ENCODE measurements around the gene SLC44A3.

The SLC44A3 gene

DNA sequence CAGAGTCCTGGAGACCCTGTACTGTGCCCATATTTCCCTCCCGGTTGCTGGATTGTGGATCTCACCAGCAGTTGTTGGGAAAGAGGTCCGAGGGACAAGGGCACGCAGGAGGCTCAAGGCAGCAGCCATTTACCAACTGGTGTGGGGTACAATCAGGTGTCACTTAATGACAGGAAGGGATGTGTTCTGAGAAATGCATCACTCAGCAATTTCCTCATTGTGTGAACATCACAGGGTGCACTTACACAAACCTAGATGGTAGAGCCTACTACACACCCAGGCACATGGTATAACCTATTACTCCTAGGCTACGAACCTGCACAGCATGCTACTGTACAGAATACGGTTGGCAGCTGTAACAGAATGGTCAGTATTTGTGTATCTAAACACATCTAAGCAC, 20.7 kb downstream of the SLC44A3 start (continued):
- TF ChIP-seq ZNF211 (tag by site-specific recombination; IDR thresholded peaks at IDR 0.05; ENCODE audit: low read depth), result no peak
- TF ChIP-seq ZNF433 (tag by site-specific recombination; IDR thresholded peaks at IDR 0.05; ENCODE audit: low read depth), result no peak

DNA sequence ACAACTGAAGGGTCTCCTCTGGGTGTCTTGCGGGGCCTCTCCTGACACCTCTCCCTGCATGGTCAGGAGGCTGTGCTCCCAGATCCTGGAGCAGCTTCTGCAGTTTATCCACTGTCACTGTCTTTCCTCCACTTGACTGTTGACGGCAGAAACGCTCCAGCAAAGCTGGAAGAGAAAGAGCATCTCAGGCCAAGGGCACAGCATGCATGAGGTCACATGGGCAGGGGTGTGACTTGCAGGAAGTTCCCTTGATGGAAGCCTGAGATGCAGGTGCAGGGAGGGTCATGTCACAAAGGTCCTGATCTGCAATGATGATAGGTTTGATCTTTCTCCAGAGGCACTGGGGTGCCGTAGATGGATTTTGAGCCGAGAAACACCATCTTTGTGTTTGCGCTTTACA, 23.3 kb downstream of the SLC44A3 start:
- TF ChIP-seq ZNF354C (tag by site-specific recombination; IDR thresholded peaks at IDR 0.05; ENCODE audit: borderline replicate concordance, low read depth), result no peak
- CTCF ChIA-PET, result interaction anchor here (0.6 to 1.7 kb wide), 4 partner anchors 10 to 207 kb away, joined by 3 to 7 read pairs (median 3); no protein-coding TSS in a partner anchor

DNA sequence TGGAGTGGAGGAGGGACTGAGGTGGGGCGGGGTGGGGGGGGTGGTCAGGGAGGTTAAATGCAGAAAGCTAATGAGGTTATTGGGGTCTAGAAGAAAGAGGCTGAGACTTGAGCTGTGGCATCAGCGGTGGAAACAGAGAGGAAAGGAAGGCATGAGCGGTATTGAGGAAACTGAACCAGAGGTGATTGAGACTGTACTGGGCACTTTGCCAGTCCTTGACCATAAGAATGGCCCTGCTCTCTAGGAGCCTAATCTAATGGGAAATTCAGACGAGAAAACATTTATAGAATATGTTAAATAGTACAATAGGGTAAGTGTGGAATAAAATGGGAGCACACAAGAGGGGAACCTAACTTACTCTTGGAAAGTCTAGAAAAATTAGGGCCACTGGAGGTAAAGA, 23.7 kb downstream of the SLC44A3 start:
- H3K4me3 ChIP-seq (ENCODE audit: low read depth, low read length), result no peak overlapping the region
- ChIA-PET CTCF (interaction anchor here (0.6 to 1.7 kb wide), 3 partner anchors 11 to 207 kb away, joined by 3 to 7 read pairs (median 3); no protein-coding TSS in a partner anchor), POLR2A (no interaction called here)
- H3K27ac ChIP-seq (ENCODE audit: extremely low read depth, low read depth, low read length), result no peak overlapping the region
- no peak for TF ChIP-seq ZNF623 (tag by site-specific recombination; IDR thresholded peaks at IDR 0.05)
- no peak for TF ChIP-seq ZFP41 (tag by site-specific recombination; IDR thresholded peaks at IDR 0.05; ENCODE audit: borderline replicate concordance)
- TF ChIP-seq, protein P1, sequence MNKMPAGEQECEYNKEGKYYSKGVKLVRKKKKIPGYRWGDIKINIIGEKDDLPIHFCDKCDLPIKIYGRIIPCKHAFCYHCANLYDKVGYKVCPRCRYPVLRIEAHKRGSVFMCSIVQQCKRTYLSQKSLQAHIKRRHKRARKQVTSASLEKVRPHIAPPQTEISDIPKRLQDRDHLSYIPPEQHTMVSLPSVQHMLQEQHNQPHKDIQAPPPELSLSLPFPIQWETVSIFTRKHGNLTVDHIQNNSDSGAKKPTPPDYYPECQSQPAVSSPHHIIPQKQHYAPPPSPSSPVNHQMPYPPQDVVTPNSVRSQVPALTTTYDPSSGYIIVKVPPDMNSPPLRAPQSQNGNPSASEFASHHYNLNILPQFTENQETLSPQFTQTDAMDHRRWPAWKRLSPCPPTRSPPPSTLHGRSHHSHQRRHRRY (tag by site-specific recombination; IDR thresholded peaks at IDR 0.05), result no peak
- no peak for TF ChIP-seq YY1 (tag by site-specific recombination; IDR thresholded peaks at IDR 0.05)
- no peak for TF ChIP-seq ZNF776 (tag by site-specific recombination; IDR thresholded peaks at IDR 0.05; ENCODE audit: borderline replicate concordance)
- TF ChIP-seq, protein P2, sequence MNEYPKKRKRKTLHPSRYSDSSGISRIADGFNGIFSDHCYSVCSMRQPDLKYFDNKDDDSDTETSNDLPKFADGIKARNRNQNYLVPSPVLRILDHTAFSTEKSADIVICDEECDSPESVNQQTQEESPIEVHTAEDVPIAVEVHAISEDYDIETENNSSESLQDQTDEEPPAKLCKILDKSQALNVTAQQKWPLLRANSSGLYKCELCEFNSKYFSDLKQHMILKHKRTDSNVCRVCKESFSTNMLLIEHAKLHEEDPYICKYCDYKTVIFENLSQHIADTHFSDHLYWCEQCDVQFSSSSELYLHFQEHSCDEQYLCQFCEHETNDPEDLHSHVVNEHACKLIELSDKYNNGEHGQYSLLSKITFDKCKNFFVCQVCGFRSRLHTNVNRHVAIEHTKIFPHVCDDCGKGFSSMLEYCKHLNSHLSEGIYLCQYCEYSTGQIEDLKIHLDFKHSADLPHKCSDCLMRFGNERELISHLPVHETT (tag by site-specific recombination; IDR thresholded peaks at IDR 0.05), result no peak
- TF ChIP-seq ZNF404 (tag by site-specific recombination; IDR thresholded peaks at IDR 0.05), result no peak
- no peak for TF ChIP-seq ZNF571 (tag by site-specific recombination; IDR thresholded peaks at IDR 0.05)
- H3K36me3 ChIP-seq (ENCODE audit: control insufficient read depth in 2 of 2, insufficient read depth in 1 of 2, low read length in 2 of 2), result no peaks in the 10 kb centered on the region
- H3K4me1 ChIP-seq (ENCODE audit: control insufficient read depth, insufficient read depth, low read length), result no peaks in the 10 kb centered on the region
- H3K9me3 ChIP-seq (ENCODE audit: control insufficient read depth, insufficient read depth, low read depth, low read length), result no peaks in the 10 kb centered on the region

More for the DNA sequence above, 23.3 kb downstream of the SLC44A3 start:
- Histone ChIP-seq H3K27ac (ENCODE audit: extremely low read depth, low read depth, low read length) (no peak overlapping the region), H3K4me1 (ENCODE audit: control insufficient read depth, insufficient read depth, low read length) (no peaks in the 10 kb centered on the region), H3K36me3 (ENCODE audit: control insufficient read depth in 2 of 2, insufficient read depth in 1 of 2, low read length in 2 of 2) (no peaks in the 10 kb centered on the region), H3K4me3 (ENCODE audit: low read depth, low read length) (no peak overlapping the region), H3K9me3 (ENCODE audit: control insufficient read depth, insufficient read depth, low read depth, low read length) (no peaks in the 10 kb centered on the region)
- POLR2A ChIA-PET, result no interaction called here

DNA sequence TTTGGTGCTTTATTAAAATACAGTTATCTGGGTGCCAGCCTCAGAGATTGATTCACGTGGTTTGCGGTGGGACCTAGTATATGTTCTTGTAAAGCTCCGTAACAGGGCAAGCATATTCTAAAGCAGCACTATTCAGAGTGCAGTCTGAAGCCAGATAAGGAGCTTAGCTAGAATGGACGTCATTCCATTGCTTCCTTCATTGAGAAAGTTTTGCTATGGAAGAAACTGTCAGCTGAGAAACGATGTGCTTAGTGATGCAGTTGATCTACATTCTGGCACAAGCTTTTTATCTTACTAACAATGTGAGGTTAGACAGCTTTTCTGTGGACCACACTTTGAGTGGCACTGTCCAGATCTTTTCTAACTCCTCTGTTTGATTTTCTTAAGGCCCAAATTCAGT, 26.2 kb downstream of the SLC44A3 start:
- H3K4me1 ChIP-seq (ENCODE audit: control insufficient read depth, insufficient read depth, low read length), result no peaks in the 10 kb centered on the region
- TF ChIP-seq, protein P3, sequence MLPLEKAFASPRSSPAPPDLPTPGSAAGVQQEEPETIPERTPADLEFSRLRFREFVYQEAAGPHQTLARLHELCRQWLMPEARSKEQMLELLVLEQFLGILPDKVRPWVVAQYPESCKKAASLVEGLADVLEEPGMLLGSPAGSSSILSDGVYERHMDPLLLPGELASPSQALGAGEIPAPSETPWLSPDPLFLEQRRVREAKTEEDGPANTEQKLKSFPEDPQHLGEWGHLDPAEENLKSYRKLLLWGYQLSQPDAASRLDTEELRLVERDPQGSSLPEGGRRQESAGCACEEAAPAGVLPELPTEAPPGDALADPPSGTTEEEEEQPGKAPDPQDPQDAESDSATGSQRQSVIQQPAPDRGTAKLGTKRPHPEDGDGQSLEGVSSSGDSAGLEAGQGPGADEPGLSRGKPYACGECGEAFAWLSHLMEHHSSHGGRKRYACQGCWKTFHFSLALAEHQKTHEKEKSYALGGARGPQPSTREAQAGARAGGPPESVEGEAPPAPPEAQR (tag by site-specific recombination; IDR thresholded peaks at IDR 0.05), result no peak
- TF ChIP-seq ZNF776 (tag by site-specific recombination; IDR thresholded peaks at IDR 0.05; ENCODE audit: borderline replicate concordance), result no peak
- ChIA-PET POLR2A (no interaction called here), CTCF (interaction anchor here (0.7 to 2.1 kb wide), 3 partner anchors 9 to 196 kb away, joined by 3 to 17 read pairs (median 8); no protein-coding TSS in a partner anchor)
- H3K9me3 ChIP-seq (ENCODE audit: control insufficient read depth, insufficient read depth, low read depth, low read length), result no peaks in the 10 kb centered on the region
- no peak overlapping the region for H3K4me3 ChIP-seq (ENCODE audit: low read depth, low read length)
- no peaks in the 10 kb centered on the region for H3K36me3 ChIP-seq (ENCODE audit: control insufficient read depth in 2 of 2, insufficient read depth in 1 of 2, low read length in 2 of 2)
- no peak overlapping the region for H3K27ac ChIP-seq (ENCODE audit: extremely low read depth, low read depth, low read length)

DNA sequence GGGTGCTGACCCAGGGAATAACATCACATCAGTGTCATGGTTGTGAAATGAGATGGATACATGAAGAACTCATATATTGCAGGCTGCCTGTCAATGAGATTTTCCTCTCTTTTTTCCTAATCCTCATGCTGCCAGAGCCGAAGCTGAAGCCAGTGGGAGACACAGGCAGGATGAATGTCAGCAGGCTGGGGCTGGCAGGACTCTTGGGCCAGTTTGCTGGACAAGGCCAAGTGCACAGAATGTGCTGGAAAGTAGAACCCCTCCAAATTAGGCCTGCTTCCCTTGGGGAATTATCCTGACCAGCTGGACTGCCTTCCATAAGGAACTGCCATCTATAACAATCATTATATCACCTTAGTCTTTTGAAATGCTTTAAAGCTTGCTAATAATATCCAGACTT, 31.4 kb downstream of the SLC44A3 start:
- ChIA-PET CTCF (interaction anchor here (0.6 to 5.8 kb wide), 3 partner anchors 189 to 338 kb away, joined by 3 to 142 read pairs (median 10); no protein-coding TSS in a partner anchor), POLR2A (no interaction called here)
- no peak for TF ChIP-seq ZNF24 (tag by site-specific recombination; IDR thresholded peaks at IDR 0.05)
- TF ChIP-seq ZNF785 (tag by site-specific recombination; IDR thresholded peaks at IDR 0.05), result no peak
- no peak for TF ChIP-seq ZNF561 (tag by site-specific recombination; IDR thresholded peaks at IDR 0.05; ENCODE audit: borderline replicate concordance)
- no peak for TF ChIP-seq ZNF112 (tag by site-specific recombination; IDR thresholded peaks at IDR 0.05)
- no peak for TF ChIP-seq ZNF624 (tag by site-specific recombination; IDR thresholded peaks at IDR 0.05)
- no peak for TF ChIP-seq HOXC10 (CRISPR knock-in tag; IDR thresholded peaks at IDR 0.05)
- TF ChIP-seq ZNF10 (tag by site-specific recombination; IDR thresholded peaks at IDR 0.05), result no peak
- TF ChIP-seq ZNF416 (tag by site-specific recombination; IDR thresholded peaks at IDR 0.05), result no peak
- no peak for TF ChIP-seq ZBTB17 (tag by site-specific recombination; IDR thresholded peaks at IDR 0.05)
- TF ChIP-seq ZNF391 (tag by site-specific recombination; IDR thresholded peaks at IDR 0.05; ENCODE audit: borderline replicate concordance, low read depth), result no peak
- Histone ChIP-seq H3K4me1 (ENCODE audit: control insufficient read depth, insufficient read depth, low read length) (peaks cover 5% of the 10 kb centered on the region; the same call in 1 of the 2 replicates), H3K36me3 (ENCODE audit: control insufficient read depth in 2 of 2, insufficient read depth in 1 of 2, low read length in 2 of 2) (no peaks in the 10 kb centered on the region), H3K4me3 (ENCODE audit: low read depth, low read length) (no peak overlapping the region), H3K9me3 (ENCODE audit: control insufficient read depth, insufficient read depth, low read depth, low read length) (no peaks in the 10 kb centered on the region), H3K27ac (ENCODE audit: extremely low read depth, low read depth, low read length) (no peak overlapping the region)
